GM18502 (cell line): ENCODE results near the gene SAMHD1.
"Not testable (repeated sequence)": the region's sequence is repeated elsewhere in the genome, so short reads cannot be mapped to it uniquely, and the experiment has no call there.

ENCODE experiments used
- ATAC-seq: cut with Tn5 transposase; IDR thresholded peaks from one replicate; pipeline ENCODE4 v1.9.1; 2021; ENCODE audit warnings: mild to moderate bottlenecking; ENCODE audit not compliant: unreplicated experiment, poor library complexity

Gene SAMHD1

DNA sequence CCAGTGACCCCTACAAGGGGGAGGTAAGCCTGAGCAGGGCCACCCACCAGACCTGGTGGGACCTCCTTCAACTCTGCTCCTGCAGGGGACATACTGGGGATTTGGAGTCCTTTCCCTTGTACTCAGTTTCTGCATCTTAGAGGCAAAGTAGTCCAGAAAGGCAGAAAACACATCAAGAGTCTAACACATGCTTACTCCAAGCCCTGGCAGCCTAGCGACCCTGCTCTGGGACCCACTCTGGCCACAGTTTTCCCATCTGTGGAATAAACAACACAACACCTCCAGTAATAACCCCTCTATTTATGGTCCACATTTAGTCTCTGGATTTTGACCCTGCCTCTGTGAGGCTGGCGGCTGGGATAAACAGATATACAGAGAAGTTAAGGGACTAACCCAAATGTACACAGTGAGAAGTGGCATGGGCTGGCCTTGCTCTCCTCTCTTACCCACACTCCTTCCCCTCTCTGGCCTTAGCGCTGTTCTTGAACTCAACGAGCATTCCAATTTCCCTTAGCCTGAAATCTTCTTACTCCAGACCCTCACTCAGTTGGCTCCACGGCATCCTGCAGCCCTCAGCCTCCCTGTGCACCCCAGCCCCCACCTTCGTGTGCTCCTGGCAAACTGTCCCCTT is 91.7 kb downstream of the SAMHD1 start:
- no peak for ATAC-seq

DNA sequence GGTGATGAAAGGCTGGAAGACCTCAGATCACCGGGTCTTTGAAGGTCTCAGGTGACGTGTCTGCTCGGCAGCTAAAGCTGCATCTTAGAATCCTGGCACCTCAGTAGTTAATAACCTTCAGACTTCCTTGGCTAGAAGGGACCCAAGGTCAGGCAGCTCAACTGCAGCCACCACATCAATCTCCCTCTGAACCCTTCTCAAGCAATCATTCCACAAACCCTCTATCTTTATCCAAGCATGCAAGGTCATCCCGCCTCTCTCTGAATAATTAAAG is 92.3 kb downstream of the SAMHD1 start:
- ATAC-seq = no peak

DNA sequence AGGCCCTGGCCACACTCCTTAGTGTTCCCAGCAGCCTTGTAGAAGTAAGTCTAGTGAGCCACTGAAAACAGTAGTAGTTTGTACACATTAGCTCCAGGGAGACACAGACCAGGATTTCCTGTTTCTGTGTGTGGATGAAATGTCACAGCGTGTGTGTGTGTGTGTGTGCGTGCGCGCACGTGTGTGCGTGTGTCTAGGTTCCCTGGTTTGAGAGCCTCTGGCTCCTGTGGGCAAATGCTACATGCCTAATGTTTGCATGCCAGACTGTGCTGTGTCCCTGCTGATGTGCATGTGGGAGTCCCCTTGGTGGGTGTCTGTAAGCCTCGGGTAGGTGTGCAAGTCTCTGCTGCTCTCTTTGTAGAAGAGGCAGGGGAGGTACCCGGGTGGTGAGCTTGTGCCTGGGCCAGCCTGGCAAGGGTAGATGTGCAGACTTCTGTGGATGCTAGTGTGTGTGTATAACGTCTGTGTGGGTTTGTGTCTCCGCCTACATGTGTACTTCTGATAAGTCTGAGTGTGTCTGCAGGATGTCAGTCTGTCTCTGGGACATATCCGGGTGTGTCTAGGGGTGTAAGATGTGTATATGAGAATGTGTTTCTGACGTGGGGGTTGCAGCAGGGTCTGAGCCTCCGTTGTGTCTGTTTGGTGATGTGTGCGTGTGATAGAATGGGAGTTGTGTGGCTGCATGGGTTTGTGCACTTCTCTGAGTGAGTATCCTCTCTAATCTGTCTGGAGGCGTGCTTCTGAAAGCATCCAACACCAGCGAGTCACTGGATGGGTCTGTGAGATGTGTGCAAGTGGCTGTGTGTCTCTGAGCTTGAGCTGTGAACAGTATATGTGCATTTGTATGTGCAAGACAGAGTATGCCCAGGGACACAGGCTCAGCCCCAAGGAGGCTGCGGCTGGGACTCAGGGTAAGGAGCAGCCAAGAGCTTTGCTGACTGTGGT is 94.5 kb downstream of the SAMHD1 start:
- no peak for ATAC-seq

DNA sequence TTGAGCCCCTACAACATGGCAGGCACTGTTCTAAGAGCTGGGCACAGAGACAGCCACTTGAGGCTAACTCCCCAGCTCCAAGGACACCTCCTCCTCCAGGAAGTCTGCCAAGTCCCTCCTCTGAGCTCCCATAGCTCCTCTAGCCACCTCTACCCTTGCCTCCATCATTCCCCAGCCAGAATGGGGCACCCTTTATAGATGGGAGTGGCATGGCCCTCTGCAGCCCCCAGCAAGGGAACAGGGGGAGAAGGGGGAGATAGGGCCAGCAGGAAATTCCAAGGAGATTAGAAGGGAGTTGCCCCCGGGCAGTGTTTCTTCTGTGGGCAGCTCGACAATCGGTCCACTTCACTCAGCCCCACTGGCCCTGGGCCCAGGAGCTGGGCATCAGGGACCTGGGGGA is 95.3 kb downstream of the SAMHD1 start:
- ATAC-seq = no peak

DNA sequence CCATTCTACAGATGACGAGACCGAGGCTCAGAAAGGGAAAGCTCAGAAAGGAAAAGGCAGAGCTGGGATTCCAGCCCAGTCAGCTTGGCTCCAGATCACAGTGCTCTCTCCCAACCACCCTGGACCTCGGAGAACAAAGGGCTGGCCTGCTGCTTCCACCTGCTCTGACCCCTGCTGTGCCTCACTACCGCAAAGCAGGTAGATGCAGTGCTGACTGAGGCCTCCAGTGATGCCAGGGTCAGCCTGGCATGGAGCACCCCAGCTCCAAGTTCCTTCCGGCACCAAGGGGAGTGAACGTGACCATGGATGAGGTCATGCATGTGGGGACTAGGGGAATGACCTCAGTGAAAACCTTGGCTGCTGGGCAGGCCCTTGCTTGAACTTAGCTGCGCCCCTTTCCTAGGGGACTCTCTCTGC is 96.3 kb downstream of the SAMHD1 start:
- ATAC-seq = no peak

DNA sequence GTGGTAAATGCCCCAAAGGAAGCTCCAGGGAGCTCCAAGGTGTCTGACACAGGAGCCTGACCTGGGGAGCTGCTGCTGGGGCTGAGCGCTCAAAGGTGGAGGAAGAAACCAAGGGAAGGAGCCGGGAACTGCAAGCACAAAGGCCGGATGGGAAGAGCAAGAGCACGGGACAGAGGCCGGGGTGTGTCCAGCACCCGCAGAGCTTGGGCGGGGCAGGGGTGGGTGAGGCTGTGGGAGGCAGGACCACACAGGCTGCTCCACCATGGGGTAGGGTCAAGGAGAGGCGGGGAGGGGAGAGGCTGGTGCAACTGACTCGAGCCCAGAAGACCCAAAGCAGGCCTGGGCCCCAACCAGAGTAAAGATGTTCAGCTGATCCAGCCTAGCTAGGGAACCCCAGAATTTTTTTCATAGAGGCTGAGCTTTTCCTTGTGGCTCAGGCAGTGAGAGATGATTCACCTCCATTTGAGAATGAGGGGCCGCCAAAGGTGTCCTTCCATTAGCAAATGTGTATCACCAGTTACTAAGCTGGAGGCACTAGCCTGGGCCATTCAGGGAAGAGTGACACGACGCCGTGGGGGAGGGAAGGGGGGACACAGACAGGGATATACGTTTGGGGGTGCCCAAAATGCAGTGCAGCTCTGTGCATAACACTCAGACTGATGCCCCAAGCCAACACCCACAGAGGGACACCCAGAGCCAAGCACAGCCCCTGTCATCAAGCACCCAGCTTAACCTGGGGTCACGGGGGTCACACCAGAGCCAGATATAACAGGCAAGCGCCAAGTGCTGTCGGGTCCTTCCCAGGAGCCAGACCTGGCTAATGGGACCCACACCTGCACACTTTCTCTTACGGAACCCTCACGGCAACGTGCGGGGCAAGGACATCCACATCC is 96.9 kb downstream of the SAMHD1 start:
- ATAC-seq = no peak

DNA sequence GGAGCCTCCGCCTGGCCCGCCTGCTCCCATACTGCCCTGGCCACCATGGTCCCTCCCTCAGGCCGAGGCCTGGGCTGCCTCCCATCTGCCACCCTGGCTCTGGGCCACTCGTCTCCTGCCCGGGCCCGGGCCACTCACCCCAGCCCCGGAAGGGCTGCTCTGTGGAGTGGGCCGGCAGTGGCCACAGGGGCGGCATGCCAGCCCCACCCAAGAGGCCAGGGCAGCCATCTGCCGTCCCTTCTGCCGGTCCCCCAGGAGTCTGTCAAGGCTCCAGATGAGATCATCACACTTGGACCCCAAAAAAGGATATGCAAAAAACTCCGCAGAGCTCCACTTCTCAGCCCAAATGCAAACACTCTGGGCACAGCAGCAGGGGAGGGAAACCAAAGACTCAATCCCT is 99.3 kb downstream of the SAMHD1 start:
- peak; percentile 31 for ATAC-seq

DNA sequence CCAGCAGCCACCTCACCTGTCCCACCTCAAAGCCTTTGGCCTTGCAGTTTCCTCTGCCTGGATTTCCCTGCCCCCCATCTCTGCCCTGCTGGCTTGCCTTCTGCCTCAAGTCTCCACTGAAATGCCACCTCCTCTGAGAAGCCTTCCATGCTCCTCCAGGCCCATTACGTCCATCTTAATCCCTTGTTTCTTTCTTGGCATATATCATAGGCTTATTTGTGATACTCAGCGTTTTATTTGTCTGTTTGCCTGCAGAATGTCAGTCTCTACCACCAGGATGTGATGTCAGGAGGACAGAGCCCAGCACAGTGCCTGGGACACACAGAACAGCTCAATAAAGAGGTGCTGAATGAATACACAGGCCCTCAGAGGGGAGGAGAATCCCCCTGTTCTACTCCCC is 100.0 kb downstream of the SAMHD1 start:
- ATAC-seq = no peak

DNA sequence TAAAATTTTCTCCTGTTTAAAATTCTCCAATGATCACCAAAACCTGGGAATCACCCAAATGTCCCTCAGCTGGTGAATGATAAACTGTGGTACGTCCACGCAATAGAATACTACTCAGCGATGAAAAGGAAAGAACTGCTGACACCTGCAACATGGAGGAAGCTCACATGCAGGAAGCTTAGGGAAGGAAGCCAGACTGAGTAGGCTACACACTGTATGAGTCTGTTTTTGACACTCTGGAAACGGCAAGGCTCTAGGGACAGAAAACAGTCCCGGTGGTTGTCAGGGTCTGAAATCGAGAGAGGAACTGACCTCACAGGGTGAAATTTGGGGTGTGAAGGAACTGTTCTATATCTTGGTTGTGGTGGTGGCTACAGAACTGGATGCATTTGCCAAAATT is 100.7 kb downstream of the SAMHD1 start:
- ATAC-seq = no peak

DNA sequence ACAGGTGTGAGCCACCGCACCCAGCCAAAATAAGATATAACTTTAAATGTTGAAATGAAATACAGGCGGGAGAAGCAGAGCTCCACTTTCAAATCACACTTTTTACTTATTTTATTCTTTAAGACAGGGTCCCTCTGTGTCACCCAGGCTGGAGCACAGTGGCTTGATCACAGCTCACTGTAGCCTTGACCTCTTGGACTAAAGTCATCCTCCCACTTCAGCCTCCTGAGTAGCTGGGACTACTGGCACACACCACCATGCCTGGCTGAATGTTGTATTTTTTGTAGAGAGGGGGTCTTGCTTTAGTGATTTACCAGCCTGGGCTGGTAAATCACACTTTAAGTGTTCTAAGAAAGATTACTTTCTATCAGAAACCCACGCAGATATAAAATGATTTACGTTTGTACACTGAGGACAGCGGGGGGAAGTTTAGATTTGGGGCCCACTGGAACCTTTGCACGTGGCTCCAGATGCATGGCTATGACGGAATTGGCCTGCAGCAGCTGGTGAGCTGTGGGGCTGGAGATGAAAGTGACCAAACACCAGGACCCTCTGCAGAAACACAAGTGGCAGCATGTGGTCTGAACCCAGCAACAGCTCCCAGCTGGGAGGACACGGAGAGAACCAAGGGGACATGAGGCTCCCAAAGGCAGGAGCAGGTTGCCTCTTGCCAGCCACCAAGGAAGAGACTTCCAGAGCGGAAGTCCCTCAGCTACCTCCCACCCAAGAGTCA is 102.0 kb downstream of the SAMHD1 start:
- no peak for ATAC-seq

DNA sequence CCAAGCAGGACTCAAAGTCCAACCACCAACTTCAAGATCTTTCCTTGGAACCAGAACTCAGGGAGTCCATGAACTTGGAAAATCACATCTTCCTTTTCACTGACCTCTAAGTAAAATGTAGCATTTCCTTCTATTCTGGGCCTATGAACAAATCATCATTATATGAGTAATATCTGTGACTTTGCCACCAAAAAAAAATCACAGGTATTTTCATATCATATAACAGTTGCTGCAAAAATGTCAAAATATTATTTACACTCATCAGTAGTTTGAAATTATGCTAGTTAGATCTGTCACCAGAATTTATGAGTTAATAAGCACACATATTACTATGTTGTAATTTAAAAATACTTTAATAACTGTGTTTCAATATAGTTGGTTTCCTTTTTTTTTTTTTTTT is 102.8 kb downstream of the SAMHD1 start:
- no peak for ATAC-seq

DNA sequence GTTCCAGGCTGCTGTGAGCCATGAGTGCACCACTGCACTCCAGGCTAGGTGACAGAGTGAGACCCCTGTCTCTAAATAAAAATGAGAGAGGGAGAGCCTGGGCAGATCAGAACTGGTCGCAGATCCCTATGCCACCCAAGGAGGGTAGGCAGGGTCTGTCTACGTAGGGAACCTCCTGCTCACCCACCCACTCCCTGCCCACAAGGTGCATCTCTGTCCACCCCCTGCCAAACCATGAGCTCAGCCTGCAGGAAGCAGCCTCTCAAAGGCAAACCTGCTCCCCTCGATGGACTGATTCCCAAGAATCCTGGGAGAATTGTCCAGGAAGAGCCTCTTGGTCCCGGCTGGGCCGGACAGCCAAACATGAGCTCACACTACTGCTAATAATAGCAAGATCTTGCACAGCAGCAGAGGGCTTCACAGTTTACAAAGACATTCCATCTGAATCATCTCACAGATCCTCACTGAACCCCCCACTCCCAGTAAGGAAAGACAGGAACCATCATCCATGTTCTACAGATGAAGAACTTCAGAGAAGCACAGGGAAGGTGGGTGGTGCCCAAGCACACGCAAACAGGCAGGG is 103.3 kb downstream of the SAMHD1 start:
- ATAC-seq = no peak

DNA sequence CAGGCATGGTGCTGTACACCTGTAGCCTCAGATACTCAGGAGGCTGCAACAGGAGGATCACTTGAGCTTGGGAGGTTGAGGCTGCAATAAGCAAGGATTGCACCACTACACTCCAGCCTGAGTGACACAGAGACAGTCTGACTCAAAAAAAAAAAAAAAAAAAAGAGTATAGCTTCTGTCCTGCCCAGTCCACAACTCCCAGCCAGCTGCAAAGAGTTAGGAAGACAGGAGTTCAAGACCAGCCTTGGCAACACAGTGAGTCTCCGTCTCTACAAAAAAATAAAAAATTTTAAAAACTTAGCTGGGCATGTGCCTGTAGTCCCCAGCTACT is 103.8 kb downstream of the SAMHD1 start:
- no peak for ATAC-seq

DNA sequence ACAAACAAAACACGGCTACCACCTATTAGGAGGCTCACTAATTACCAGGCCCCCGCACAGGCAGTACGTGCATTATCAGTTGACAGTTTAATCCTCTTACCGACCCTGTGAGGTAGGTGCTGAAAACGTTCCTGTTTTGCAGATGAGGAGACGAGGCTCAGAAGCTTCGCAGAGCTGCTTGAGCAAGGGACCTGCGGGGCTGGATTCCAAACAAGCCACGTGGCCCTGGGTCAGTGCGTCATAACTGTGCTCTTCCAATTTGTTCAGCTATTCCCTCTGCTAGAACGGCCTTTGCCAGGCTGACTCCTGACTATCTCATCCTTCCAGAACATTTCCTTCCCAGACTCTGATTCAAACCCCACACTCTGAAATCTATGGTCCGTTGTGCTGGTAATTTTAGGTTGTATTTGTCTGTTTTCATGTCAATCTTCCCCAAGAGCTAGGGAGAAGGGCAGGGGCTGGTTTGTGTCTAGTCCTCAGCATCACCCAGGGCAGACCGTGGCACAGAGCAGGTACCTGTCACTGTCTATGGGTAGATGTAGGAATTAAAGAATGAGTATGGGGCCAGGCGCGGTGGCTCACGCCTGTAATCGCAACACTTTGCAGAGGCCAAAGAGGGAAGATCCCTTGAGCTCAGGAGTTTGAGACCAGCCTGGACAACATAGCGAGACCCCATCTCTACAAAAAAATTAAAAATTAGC is 104.3 kb downstream of the SAMHD1 start:
- no peak for ATAC-seq

DNA sequence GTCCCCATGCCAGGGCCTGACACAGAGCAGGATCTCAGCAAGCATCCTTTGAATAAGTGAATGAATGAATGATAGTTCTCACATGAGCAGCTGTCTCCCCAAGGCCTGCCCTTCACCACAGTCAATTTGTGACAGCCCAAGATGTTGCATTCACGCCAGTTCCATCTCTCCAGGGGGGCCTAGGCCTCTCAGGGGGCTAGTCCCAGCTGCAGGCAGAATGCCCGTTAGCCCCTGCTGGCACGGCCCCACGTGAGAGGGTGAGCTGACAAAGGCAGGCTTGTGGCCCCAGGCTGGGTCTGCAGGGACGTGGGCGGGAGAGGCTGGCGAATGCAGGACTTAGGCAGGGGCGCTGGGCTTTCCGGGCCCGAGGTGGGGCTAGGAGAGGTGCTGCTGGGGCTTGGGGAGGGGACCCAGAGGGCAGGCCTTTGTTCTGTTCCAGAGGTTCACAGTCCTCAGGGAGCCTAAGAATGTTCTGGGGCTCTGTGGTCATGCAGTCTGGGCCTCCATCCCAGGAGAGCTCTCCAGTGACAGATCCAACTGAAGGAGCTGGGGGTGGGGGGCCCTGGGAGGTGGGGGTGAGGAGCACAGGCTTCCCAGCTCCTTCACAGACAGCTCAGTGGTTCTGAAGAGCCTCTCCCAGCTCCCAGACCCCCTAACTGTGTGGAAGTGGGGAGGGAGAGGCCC is 106.1 kb downstream of the SAMHD1 start:
- ATAC-seq = no peak

DNA sequence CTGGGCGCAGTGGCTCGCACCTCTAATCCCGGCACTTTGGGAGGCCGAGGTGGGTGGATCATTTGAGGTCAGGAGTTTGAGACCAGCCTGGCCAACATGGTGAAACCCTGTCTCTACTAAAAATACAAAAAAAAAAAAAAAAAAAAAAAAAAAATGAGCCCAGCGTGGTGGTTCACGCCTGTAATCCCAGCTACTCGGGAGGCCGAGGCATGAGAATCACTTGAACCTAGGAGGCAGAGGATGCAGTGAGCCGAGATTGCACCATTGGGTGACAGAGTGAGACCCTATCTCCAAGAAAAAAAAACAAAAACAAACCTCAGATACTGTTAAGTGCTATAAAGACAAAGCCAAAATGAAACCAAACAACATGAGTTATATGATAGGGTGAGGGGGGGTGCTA is 110.5 kb downstream of the SAMHD1 start:
- not testable (repeated sequence) for ATAC-seq
